Naive thymus-derived CD4-positive, alpha-beta T cell (primary cell): ENCODE data around the gene CCDC82. TPM values are rescaled to one million over a fixed set of nuclear protein-coding genes. Genes with fewer than 3 reads are reported as not detected.
"Not testable (repeated sequence)": the region's sequence is repeated elsewhere in the genome, so short reads cannot be mapped to it uniquely, and the experiment has no call there.

ENCODE experiments used
- ATAC-seq: fragments of 150-1000 bp; cut with Tn5 transposase; 2 replicates; pipeline ENCODE4 v1.10.0; 2021; ENCODE audit warnings: mild to moderate bottlenecking, moderate library complexity
- CTCF ChIA-PET: fragments of 350-600 bp; sonication (Branson Sonifier 250); formaldehyde crosslinking; loops from one replicate; lab custom pipeline; 2021; ENCODE audit warnings: antibody characterized with exemption; lab: Charles Lee
- POLR2A ChIA-PET: fragments of 350-600 bp; sonication (Branson Sonifier 250); formaldehyde crosslinking; loops from one replicate; lab custom pipeline; 2021; ENCODE audit warnings: antibody characterized with exemption, inconsistent platforms; lab: Charles Lee
- DNase-seq, 9 donors: peaks; one replicate each; pipeline versions ENCODE4 v3.0.0 to v3.0.0-alpha.2; 2020 to 2022; ENCODE audit warnings: mixed read lengths in 1 of 9
- H3K27ac ChIP-seq: one replicate; pipeline ENCODE4 v1.7.0; 2013; ENCODE audit warnings: mild to moderate bottlenecking, low read depth, low read length, moderate library complexity
- H3K27me3 ChIP-seq, 2 donors: one replicate each; pipeline ENCODE4 v1.7.0; 2013; ENCODE audit warnings: low read length in 2 of 2, mild to moderate bottlenecking in 2 of 2, moderate library complexity in 2 of 2; ENCODE audit not compliant: control insufficient read depth in 2 of 2, insufficient read depth in 2 of 2
- H3K36me3 ChIP-seq, 3 experiments: 1 replicate in 2 of 3; 2 replicates in 1 of 3; pipeline ENCODE4 v1.7.0; 2013; ENCODE audit warnings: low read length in 3 of 3, mild to moderate bottlenecking in 3 of 3, moderate library complexity in 1 of 3; ENCODE audit not compliant: insufficient read depth in 3 of 3, control insufficient read depth in 2 of 3
- H3K4me1 ChIP-seq, 2 donors: one replicate each; pipeline ENCODE4 v1.7.0; 2013; ENCODE audit warnings: low read length in 2 of 2, mild to moderate bottlenecking in 2 of 2, moderate library complexity in 1 of 2; ENCODE audit not compliant: control insufficient read depth in 2 of 2, insufficient read depth in 2 of 2
- H3K4me3 ChIP-seq: 2 replicates; pipeline ENCODE4 v1.7.0; 2013; ENCODE audit warnings: mild to moderate bottlenecking, low read length
- H3K9me3 ChIP-seq, 3 experiments: 1 replicate in 2 of 3; 2 replicates in 1 of 3; pipeline ENCODE4 v1.7.0; 2013; ENCODE audit warnings: low read length in 3 of 3; ENCODE audit not compliant: control insufficient read depth in 2 of 3
- H3K27ac Mint-ChIP-seq, 9 donors: one replicate each; pipeline ENCODE4 v1.8.0; 2020 to 2022; ENCODE audit warnings: mixed read lengths in 9 of 9, mild to moderate bottlenecking in 8 of 9, moderate library complexity in 5 of 9, inconsistent platforms in 2 of 9
- H3K27me3 Mint-ChIP-seq, 5 donors: one replicate each; pipeline ENCODE4 v1.8.0; 2021 to 2022; ENCODE audit warnings: mixed read lengths in 5 of 5, mild to moderate bottlenecking in 1 of 5
- H3K36me3 Mint-ChIP-seq, 5 donors: one replicate each; pipeline ENCODE4 v1.8.0; 2020 to 2022; ENCODE audit warnings: mixed read lengths in 5 of 5, mild to moderate bottlenecking in 3 of 5, inconsistent platforms in 1 of 5
- H3K4me1 Mint-ChIP-seq, 7 donors: one replicate each; pipeline ENCODE4 v1.8.0; 2020 to 2022; ENCODE audit warnings: mixed read lengths in 7 of 7, mild to moderate bottlenecking in 3 of 7, inconsistent platforms in 1 of 7
- H3K4me3 Mint-ChIP-seq, 10 donors: one replicate each; pipeline ENCODE4 v1.8.0; 2020 to 2022; ENCODE audit warnings: mild to moderate bottlenecking in 10 of 10, mixed read lengths in 10 of 10, moderate library complexity in 6 of 10, inconsistent platforms in 2 of 10
- H3K9me3 Mint-ChIP-seq, 11 donors: one replicate each; pipeline ENCODE4 v1.8.0; 2020 to 2022; ENCODE audit warnings: mixed read lengths in 11 of 11, mild to moderate bottlenecking in 4 of 11, inconsistent platforms in 1 of 11, moderate library complexity in 1 of 11
- intact Hi-C, 2 donors: fragments of 100-400 bp; cut with micrococcal nuclease; formaldehyde crosslinking; loops; one replicate each; pipeline ENCODE4 v1.15.1; 2023
- polyA plus RNA-seq, 2 donors: library from polyadenylated mRNA; unstranded; fragments of 300-500 nt; fragmentation: Illumina TruSeq; gene quantifications; one replicate each; pipeline ENCODE4 v1.2.3, GENCODE V29; 2021
- total RNA-seq, 6 experiments: library from RNA in 5 of 6; stranded (reverse) in 5 of 6; gene quantifications; 1 replicate in 5 of 6; 2 replicates in 1 of 6; pipeline ENCODE4 v1.2.3 and lab custom pipeline; 2021 to 2026

The CCDC82 gene
- total and polyA plus RNA-seq, 7 experiments from 2014 or later: 21.9 to 46.2 (median 32.0) TPM

DNA sequence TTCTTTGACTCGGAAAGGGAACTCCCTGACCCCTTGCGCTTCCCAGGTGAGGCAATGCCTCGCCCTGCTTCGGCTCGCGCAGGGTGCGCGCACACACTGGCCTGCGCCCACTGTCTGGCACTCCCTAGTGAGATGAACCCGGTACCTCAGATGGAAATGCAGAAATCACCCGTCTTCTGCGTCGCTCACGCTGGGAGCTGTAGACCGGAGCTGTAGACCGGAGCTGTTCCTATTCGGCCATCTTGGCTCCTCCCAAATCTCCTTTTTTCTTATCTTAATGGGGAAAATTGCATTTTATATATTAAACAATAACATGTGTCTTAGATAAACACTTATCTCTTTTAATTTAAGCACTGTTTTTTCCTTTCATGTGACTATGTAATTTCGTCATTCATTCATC is 21.7 kb upstream of the CCDC82 start:
- H3K4me3 ChIP-seq, H3K36me3 ChIP-seq, H3K27ac Mint-ChIP-seq, intact Hi-C loops, H3K9me3 Mint-ChIP-seq, POLR2A ChIA-PET, H3K36me3 Mint-ChIP-seq, CTCF ChIA-PET, H3K4me1 ChIP-seq, H3K27me3 ChIP-seq, ATAC-seq, DNase-seq, H3K4me1 Mint-ChIP-seq, H3K9me3 ChIP-seq, H3K27ac ChIP-seq: not testable (repeated sequence)
- Mint-ChIP-seq H3K27me3 (peaks cover 7 to 33% (median 25%) of the 10 kb centered on the region in 5 donors), H3K4me3 (peak overlapping the region in 2 of 10 donors; percentile 27 to 64)

DNA sequence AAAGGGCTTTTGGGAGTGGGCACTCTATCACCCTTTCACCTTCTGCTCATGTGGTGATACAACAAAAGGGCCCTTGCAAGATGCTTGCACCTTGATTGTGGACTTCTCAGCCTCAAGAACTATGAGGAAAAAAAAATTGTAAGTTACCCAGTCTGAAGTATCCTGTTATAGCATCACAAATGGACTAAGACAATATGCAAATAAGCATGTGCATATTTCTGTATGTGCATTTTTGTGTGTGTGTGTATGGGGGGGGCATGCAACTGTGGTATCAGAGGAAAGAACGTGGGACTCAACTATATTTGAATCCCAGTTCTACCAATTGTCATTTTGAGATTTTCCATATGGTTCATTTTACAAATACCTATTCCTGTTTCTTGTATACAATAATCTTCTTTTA is 11.0 kb upstream of the CCDC82 start:
- H3K27me3 Mint-ChIP-seq: peaks cover 5 to 38% (median 10%) of the 10 kb centered on the region in 5 donors
- H3K4me1 Mint-ChIP-seq: peaks cover 0 to 6% (median 0%) of the 10 kb centered on the region in 7 donors
- no peaks in the 10 kb centered on the region for H3K27me3 ChIP-seq
- H3K36me3 Mint-ChIP-seq: no peaks in the 10 kb centered on the region
- peaks cover 0 to 3% (median 0%) of the 10 kb centered on the region in 11 donors for H3K9me3 Mint-ChIP-seq
- no peak for DNase-seq
- intact Hi-C loops: no loop called here
- ATAC-seq: no peak
- H3K36me3 ChIP-seq: no peaks in the 10 kb centered on the region
- H3K27ac ChIP-seq: no peak overlapping the region
- CTCF ChIA-PET: no interaction called here
- no peak overlapping the region for H3K4me3 ChIP-seq
- H3K4me1 ChIP-seq: no peaks in the 10 kb centered on the region
- no peaks in the 10 kb centered on the region for H3K9me3 ChIP-seq
- POLR2A ChIA-PET: no interaction called here
- no peak overlapping the region for H3K27ac Mint-ChIP-seq
- H3K4me3 Mint-ChIP-seq: no peak overlapping the region

DNA sequence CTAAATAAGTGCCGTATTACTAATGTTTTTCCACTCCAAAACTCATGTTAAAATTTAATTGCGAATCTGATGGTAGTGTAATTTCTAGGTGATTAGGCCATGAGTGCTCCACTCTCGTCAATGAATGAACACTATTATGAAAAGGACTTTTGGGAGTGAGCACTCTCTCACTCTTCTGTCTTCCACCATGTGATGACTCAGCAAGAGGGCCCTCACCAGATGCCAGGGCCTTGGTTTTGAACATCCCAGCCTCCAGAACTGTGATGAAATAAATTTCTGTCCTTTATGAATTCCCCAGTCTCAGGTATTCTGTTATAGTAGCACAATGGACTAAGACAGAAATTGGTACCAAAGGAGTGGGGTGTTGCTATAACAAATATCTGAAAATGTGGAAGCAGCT is 8.2 kb upstream of the CCDC82 start:
- Mint-ChIP-seq H3K4me1 (peaks cover 0 to 6% (median 3%) of the 10 kb centered on the region in 7 donors), H3K27me3 (peaks cover 0 to 17% (median 6%) of the 10 kb centered on the region in 5 donors), H3K27ac (no peak overlapping the region), H3K4me3 (no peak overlapping the region), H3K36me3 (no peaks in the 10 kb centered on the region), H3K9me3 (peaks cover 0 to 2% (median 0%) of the 10 kb centered on the region in 11 donors)
- no peak overlapping the region for H3K27ac ChIP-seq
- no peak for ATAC-seq
- ChIA-PET POLR2A (no interaction called here), CTCF (interaction anchor here (1.2 to 1.7 kb wide), 2 partner anchors 549 to 563 kb away, joined by 4 to 7 read pairs; no protein-coding TSS in a partner anchor)
- no peaks in the 10 kb centered on the region for H3K9me3 ChIP-seq
- DNase-seq: no peak
- H3K27me3 ChIP-seq: no peaks in the 10 kb centered on the region
- no peaks in the 10 kb centered on the region for H3K4me1 ChIP-seq
- no peak overlapping the region for H3K4me3 ChIP-seq
- intact Hi-C loops: no loop called here
- H3K36me3 ChIP-seq: no peaks in the 10 kb centered on the region

DNA sequence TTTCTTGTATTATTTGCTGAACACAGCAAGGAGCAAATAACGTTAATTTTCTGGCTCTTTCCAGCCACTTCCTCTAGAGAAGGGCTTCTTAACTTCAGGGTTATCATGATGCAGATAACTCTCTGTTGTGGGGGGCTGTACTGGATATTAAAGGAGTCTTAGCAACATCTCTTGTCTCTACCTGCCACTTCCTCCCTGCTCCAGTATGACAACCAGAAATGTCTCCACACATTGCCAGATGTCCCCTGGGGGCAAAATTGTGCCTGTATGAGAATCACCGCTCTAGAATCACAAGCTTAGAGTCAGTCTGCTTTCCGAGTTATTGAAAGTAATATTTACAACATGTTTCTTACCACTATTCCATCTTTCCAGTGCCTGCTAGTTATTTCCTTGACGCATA is 6.9 kb upstream of the CCDC82 start:
- ChIA-PET CTCF (interaction anchor here (1.3 to 1.7 kb wide), 3 partner anchors 547 to 563 kb away, joined by 3 to 7 read pairs (median 4); no protein-coding TSS in a partner anchor), POLR2A (interaction anchor here (0.6 to 1.3 kb wide), 2 partner anchors 41 to 57 kb away, joined by 3 read pairs; no protein-coding TSS in a partner anchor)
- Histone ChIP-seq H3K4me1 (no peaks in the 10 kb centered on the region), H3K27ac (no peak overlapping the region), H3K27me3 (no peaks in the 10 kb centered on the region), H3K36me3 (no peaks in the 10 kb centered on the region), H3K9me3 (no peaks in the 10 kb centered on the region), H3K4me3 (no peak overlapping the region)
- no peak for ATAC-seq
- H3K36me3 Mint-ChIP-seq: peaks cover 0 to 6% (median 2%) of the 10 kb centered on the region in 5 donors
- H3K9me3 Mint-ChIP-seq: peaks cover 0 to 2% (median 0%) of the 10 kb centered on the region in 11 donors
- H3K4me1 Mint-ChIP-seq: peaks cover 0 to 14% (median 10%) of the 10 kb centered on the region in 7 donors
- no peak overlapping the region for H3K4me3 Mint-ChIP-seq
- intact Hi-C loops: no loop called here
- H3K27ac Mint-ChIP-seq: no peak overlapping the region
- H3K27me3 Mint-ChIP-seq: peaks cover 0 to 5% (median 0%) of the 10 kb centered on the region in 5 donors
- DNase-seq: no peak

DNA sequence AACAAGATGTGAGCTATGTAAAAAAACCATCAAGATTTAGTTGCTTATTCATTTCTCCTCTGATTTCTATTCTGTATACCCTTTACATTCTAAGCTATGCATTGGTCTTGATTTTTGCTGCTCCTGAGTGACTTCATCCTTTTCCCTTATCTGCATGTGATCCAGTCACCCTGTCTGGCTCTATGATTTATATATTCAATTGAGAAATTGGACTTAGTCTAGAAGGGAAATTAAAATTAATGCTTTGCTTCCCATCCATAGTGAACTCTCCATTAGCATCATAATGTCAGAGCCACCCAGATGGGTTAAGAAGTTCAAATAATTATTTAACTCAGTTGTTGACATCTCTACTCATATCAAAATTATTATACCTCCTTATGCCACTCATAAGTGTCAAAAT is 5.1 kb upstream of the CCDC82 start:
- ChIA-PET POLR2A (interaction anchor here (0.7 kb wide), 1 partner anchor 461 kb away, joined by 4 read pairs; no protein-coding TSS in a partner anchor), CTCF (interaction anchor here (0.7 to 2.8 kb wide), 15 partner anchors 9 to 1446 kb away, joined by 3 to 43 read pairs (median 5); partner anchors contain the start of gene FAM76B)
- Histone ChIP-seq H3K27me3 (no peaks in the 10 kb centered on the region), H3K9me3 (no peaks in the 10 kb centered on the region), H3K36me3 (peaks cover 0 to 4% (median 0%) of the 10 kb centered on the region in 3 experiments), H3K4me3 (no peak overlapping the region), H3K4me1 (peaks cover 6 to 10% of the 10 kb centered on the region in 2 donors), H3K27ac (no peak overlapping the region)
- H3K4me3 Mint-ChIP-seq: no peak overlapping the region
- DNase-seq (no peak), ATAC-seq (no peak)
- H3K36me3 Mint-ChIP-seq: peaks cover 0 to 20% (median 11%) of the 10 kb centered on the region in 5 donors
- intact Hi-C loops: loop anchor here (2.0 to 5.0 kb wide), 4 partner anchors 32 to 1902 kb away; partner anchors contain the start of genes ANKRD49 (in 1 of the 2), FUT4 (in 1 of the 2), MRE11 (in 1 of the 2) and SRSF8 (in 1 of the 2)
- no peaks in the 10 kb centered on the region for H3K27me3 Mint-ChIP-seq
- peaks cover 8 to 29% (median 25%) of the 10 kb centered on the region in 7 donors for H3K4me1 Mint-ChIP-seq
- H3K9me3 Mint-ChIP-seq: peaks cover 0 to 11% (median 3%) of the 10 kb centered on the region in 11 donors
- peak overlapping the region in 2 of 9 donors; percentile 0 to 39 for H3K27ac Mint-ChIP-seq

DNA sequence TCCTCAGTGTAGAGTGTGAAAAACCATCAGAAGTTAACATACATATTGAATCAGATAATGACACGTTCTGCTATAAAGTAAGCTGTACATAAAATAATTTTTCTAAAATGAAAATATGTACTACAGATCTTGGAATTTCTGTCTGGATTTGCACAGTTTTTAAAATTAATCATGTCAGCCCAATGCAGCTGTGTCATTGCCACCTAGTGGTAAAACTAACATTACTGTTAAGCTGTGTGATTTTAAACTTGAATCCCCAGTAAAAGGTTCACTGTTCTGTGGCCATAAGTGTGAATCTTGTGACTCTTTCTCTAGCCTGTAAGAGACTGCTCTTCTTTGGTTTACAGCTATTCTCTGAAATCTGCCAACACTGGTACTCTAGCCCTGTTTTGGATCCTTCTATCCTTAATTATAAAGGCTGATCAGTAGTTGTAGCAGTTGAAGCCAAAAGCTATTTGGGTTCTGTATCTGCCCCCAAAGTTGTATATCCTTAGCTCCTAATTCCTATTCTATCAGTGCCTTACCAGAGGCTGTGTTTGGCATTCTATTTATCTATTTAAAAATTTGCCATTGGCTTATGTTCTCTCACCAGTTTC is 4.1 kb upstream of the CCDC82 start:
- peaks cover 0 to 20% (median 11%) of the 10 kb centered on the region in 5 donors for H3K36me3 Mint-ChIP-seq

More for the DNA sequence above, 4.1 kb upstream of the CCDC82 start:
- Histone ChIP-seq H3K9me3 (no peaks in the 10 kb centered on the region), H3K36me3 (peaks cover 0 to 4% (median 0%) of the 10 kb centered on the region in 3 experiments), H3K27me3 (no peaks in the 10 kb centered on the region), H3K4me1 (peaks cover 9 to 13% of the 10 kb centered on the region in 2 donors), H3K27ac (no peak overlapping the region), H3K4me3 (no peak overlapping the region)
- peaks cover 11 to 31% (median 26%) of the 10 kb centered on the region in 7 donors for H3K4me1 Mint-ChIP-seq
- POLR2A ChIA-PET: interaction anchor here (0.8 to 1.9 kb wide), 6 partner anchors 51 to 604 kb away, joined by 3 to 8 read pairs (median 5); partner anchors contain the start of genes FAM76B and MAML2
- intact Hi-C loops: loop anchor here (1.0 to 5.0 kb wide), 10 partner anchors 33 to 1902 kb away; partner anchors contain the start of genes ANKRD49 (in 1 of the 2), FUT4 (in 1 of the 2), MRE11 (in 1 of the 2) and SRSF8 (in 1 of the 2)
- no peaks in the 10 kb centered on the region for H3K27me3 Mint-ChIP-seq
- H3K4me3 Mint-ChIP-seq: no peak overlapping the region
- peak overlapping the region in 2 of 9 donors; percentile 0 to 60 for H3K27ac Mint-ChIP-seq
- H3K9me3 Mint-ChIP-seq: peaks cover 0 to 11% (median 3%) of the 10 kb centered on the region in 11 donors
- DNase-seq: peak in 5 of 9 donors; percentile 12 to 42 (median 35)
- CTCF ChIA-PET: interaction anchor here (0.6 to 2.8 kb wide), 21 partner anchors 8 to 1445 kb away, joined by 3 to 43 read pairs (median 5); partner anchors contain the start of genes FAM76B and MAML2
- ATAC-seq: no peak
